SU-DHL-6 (cell line): Measurements from ENCODE around the gene UFD1.

ENCODE experiments used
- H2AFZ ChIP-seq: fragments of 200-600 bp; sonication (generic); 2 replicates; pipeline ENCODE4 v1.6.1; 2014; ENCODE audit warnings: low read depth, mild to moderate bottlenecking, moderate library complexity, mixed read lengths, antibody characterized with exemption, low read length; ENCODE audit not compliant: severe bottlenecking
- H3F3A ChIP-seq: fragments of 200-600 bp; shearing (Covaris generic); 2 replicates; pipeline ENCODE4 v1.6.0; 2016; ENCODE audit warnings: antibody characterized with exemption, mild to moderate bottlenecking; ENCODE audit not compliant: insufficient read depth
- H3K27ac ChIP-seq: fragments of 200-600 bp; sonication (generic); 2 replicates; pipeline ENCODE4 v1.5.1; 2016; ENCODE audit warnings: low read depth, mild to moderate bottlenecking, low read length, moderate library complexity, mixed read lengths
- H3K27me3 ChIP-seq: fragments of 200-600 bp; sonication (generic), shearing (Covaris generic); 2 replicates; pipeline ENCODE4 v1.6.0; 2014; ENCODE audit warnings: mild to moderate bottlenecking, low read length
- H3K36me3 ChIP-seq: fragments of 200-600 bp; sonication (generic); 2 replicates; pipeline ENCODE4 v1.6.1; 2014; ENCODE audit warnings: mild to moderate bottlenecking, low read length, mixed read lengths
- H3K4me2 ChIP-seq: fragments of 300-600, 200-600 bp; shearing (Covaris generic), sonication (generic); 2 replicates; pipeline ENCODE4 v1.6.0; 2014; ENCODE audit warnings: low read length, low read depth, mild to moderate bottlenecking; ENCODE audit not compliant: poor library complexity, severe bottlenecking
- H3K4me3 ChIP-seq: fragments of 200-600 bp; sonication (generic); 2 replicates; pipeline ENCODE4 v1.5.1; 2014; ENCODE audit warnings: antibody characterized with exemption, low read length, mild to moderate bottlenecking, mixed read lengths; ENCODE audit not compliant: insufficient read depth, poor library complexity, severe bottlenecking
- H3K79me2 ChIP-seq: fragments of 200-600 bp; sonication (generic); 2 replicates; pipeline ENCODE4 v1.6.1; 2014; ENCODE audit warnings: mild to moderate bottlenecking, low read length, moderate library complexity; ENCODE audit not compliant: insufficient read depth
- H3K9ac ChIP-seq: fragments of 200-600 bp; sonication (generic); 2 replicates; pipeline ENCODE4 v1.7.0; 2014; ENCODE audit warnings: mild to moderate bottlenecking, low read length
- H3K9me2 ChIP-seq: fragments of 200-600 bp; sonication (generic); replicated peaks from 2 replicates; pipeline ENCODE4 v1.6.1; 2014; ENCODE audit warnings: low read length; ENCODE audit not compliant: insufficient read depth
- H3K9me3 ChIP-seq: fragments of 200-600 bp; sonication (generic); 2 replicates; pipeline ENCODE4 v1.6.1; 2014; ENCODE audit warnings: low read length, mixed read lengths; ENCODE audit not compliant: insufficient read depth
- H4K20me1 ChIP-seq: fragments of 200-600 bp; sonication (generic); 2 replicates; pipeline ENCODE4 v1.6.1; 2014; ENCODE audit warnings: low read depth, mild to moderate bottlenecking, antibody characterized with exemption, low read length, moderate library complexity, mixed read lengths
- EZH2phosphoT487 ChIP-seq: fragments of 200-600 bp; sonication (generic), shearing (Covaris generic); conservative IDR thresholded peaks from 2 replicates; pipeline ENCODE4 v1.6.1; 2018; ENCODE audit warnings: mild to moderate bottlenecking, antibody characterized with exemption, low read length, moderate library complexity, mixed read lengths
- TF ChIP-seq, protein P1 (sequence below): fragments of 200-600 bp; sonication (generic); IDR thresholded peaks from one replicate; pipeline ENCODE4 v1.5.1; 2017; ENCODE audit warnings: antibody characterized with exemption, mild to moderate bottlenecking, low read length, moderate library complexity; ENCODE audit not compliant: insufficient read depth, poor library complexity, severe bottlenecking

UFD1 gene

DNA sequence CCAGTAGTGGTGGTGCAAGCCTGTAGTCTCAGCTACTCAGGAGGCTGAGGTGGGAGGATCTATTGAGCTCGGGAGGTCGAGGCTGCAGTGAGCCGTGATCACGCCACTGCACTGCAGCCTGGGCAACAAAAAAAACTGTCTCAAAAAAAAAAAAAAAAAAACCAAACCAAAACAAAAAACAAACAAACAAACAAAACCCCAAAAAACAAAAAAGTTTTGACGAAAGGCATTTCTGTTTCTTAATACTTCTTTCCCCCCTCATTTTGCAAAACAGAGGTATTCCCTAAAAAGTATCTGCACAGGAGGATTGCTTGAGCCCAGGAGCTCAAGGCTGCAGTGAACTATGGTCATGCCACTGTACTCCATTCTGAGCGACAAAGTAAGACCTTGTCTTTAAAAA is 58.7 kb downstream of the UFD1 start:
- Histone ChIP-seq H3K4me2 (no peak overlapping the region), H3K9ac (no peak overlapping the region), H3F3A (no peaks in the 10 kb centered on the region)

DNA sequence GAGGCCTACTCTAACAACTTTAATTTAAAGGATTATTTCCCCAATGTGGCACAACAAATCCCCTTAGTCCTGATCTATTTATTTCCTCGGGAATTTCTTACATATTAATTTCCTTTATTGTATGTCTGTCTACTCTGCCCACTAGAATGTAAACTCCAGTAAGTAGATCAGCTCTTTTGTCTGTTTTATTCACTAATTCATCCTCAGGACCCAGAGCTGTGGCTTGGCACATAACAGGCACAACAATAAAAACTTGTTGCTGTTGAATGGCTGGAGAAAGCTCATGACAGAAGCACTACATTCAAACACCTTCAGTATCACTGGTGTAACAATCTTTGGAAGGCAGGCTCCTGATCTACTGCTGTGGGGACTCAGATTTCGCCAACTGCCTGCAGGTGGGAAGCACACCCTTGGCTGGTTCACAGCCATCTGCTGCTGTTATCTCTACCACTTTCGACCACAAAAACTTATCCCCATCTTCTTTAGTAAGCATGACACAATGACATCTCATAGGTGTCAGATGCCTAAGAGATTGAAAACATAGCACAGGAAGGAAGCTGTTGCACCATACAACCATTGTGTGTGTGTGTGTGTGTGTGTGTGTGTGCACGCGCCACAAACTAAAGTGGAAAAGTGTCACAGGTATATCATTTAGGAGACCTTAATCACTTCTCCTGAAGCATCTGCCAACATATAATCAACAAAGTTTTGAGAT is 59.4 kb downstream of the UFD1 start:
- H3K4me3 ChIP-seq, result no peak overlapping the region
- TF ChIP-seq, protein P1, sequence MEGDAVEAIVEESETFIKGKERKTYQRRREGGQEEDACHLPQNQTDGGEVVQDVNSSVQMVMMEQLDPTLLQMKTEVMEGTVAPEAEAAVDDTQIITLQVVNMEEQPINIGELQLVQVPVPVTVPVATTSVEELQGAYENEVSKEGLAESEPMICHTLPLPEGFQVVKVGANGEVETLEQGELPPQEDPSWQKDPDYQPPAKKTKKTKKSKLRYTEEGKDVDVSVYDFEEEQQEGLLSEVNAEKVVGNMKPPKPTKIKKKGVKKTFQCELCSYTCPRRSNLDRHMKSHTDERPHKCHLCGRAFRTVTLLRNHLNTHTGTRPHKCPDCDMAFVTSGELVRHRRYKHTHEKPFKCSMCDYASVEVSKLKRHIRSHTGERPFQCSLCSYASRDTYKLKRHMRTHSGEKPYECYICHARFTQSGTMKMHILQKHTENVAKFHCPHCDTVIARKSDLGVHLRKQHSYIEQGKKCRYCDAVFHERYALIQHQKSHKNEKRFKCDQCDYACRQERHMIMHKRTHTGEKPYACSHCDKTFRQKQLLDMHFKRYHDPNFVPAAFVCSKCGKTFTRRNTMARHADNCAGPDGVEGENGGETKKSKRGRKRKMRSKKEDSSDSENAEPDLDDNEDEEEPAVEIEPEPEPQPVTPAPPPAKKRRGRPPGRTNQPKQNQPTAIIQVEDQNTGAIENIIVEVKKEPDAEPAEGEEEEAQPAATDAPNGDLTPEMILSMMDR, result no peak
- no peak for TF ChIP-seq EZH2phosphoT487
- no peak overlapping the region for H2AFZ ChIP-seq
- H3F3A ChIP-seq, result no peaks in the 10 kb centered on the region
- H3K9me3 ChIP-seq, result no peaks in the 10 kb centered on the region
- H3K9ac ChIP-seq, result no peak overlapping the region
- no peaks in the 10 kb centered on the region for H3K27me3 ChIP-seq
- H3K9me2 ChIP-seq, result no peaks in the 10 kb centered on the region
- H3K36me3 ChIP-seq, result no peaks in the 10 kb centered on the region
- no peak overlapping the region for H3K27ac ChIP-seq
- H3K79me2 ChIP-seq, result peaks cover 88% of the 10 kb centered on the region
- no peaks in the 10 kb centered on the region for H4K20me1 ChIP-seq
- no peak overlapping the region for H3K4me2 ChIP-seq

More for the DNA sequence above, 58.7 kb downstream of the UFD1 start:
- no peak overlapping the region for H2AFZ ChIP-seq
- H3K36me3 ChIP-seq, result no peaks in the 10 kb centered on the region
- no peak overlapping the region for H3K4me3 ChIP-seq
- H3K9me3 ChIP-seq, result no peaks in the 10 kb centered on the region
- H3K79me2 ChIP-seq, result peaks cover 89% of the 10 kb centered on the region
- H3K27me3 ChIP-seq, result no peaks in the 10 kb centered on the region
- no peaks in the 10 kb centered on the region for H4K20me1 ChIP-seq
- TF ChIP-seq, protein P1, result no peak
- no peak for TF ChIP-seq EZH2phosphoT487
- no peaks in the 10 kb centered on the region for H3K9me2 ChIP-seq
- no peak overlapping the region for H3K27ac ChIP-seq

DNA sequence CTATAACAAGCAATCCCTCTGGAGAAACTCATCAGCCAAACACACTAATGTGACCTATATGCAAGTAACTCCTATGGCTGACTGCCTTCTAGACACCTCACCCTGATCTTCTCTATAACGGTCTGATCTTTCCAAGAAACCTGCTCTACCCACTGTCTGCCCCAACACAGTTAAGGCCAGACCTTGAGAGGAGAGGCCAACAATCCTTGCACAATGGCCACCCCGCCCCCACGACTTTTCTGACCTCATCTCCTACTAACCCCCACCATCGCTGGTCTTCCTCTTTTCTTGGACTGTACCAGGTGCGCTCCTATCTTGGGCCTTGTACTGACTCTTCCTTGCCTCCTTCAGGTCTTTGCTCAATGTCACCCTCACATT is 59.9 kb downstream of the UFD1 start:
- H3K9me3 ChIP-seq, result no peaks in the 10 kb centered on the region
- H3K27ac ChIP-seq, result no peak overlapping the region
- no peaks in the 10 kb centered on the region for H3K27me3 ChIP-seq
- TF ChIP-seq EZH2phosphoT487, result no peak
- TF ChIP-seq, protein P1, result no peak
- no peak overlapping the region for H2AFZ ChIP-seq
- no peaks in the 10 kb centered on the region for H4K20me1 ChIP-seq
- no peak overlapping the region for H3K4me2 ChIP-seq
- no peaks in the 10 kb centered on the region for H3F3A ChIP-seq
- H3K36me3 ChIP-seq, result no peaks in the 10 kb centered on the region
- no peaks in the 10 kb centered on the region for H3K9me2 ChIP-seq
- H3K9ac ChIP-seq, result no peak overlapping the region
- H3K4me3 ChIP-seq, result no peak overlapping the region
- peaks cover 88% of the 10 kb centered on the region for H3K79me2 ChIP-seq
